ENCODE data around the gene FRS3. TPM values are rescaled to one million over a fixed set of nuclear protein-coding genes. Genes with fewer than 3 reads are reported as not detected.

The FRS3 gene
- total RNA-seq, 1 donor from 2014 or later = 7.6 TPM

- H3K36me3 Mint-ChIP-seq (ENCODE audit: insufficient read depth) = no peaks in the 10 kb centered on the region
- peaks cover 6% of the 10 kb centered on the region for H3K4me1 Mint-ChIP-seq (ENCODE audit: low read depth)
- no peak overlapping the region for H3K4me3 Mint-ChIP-seq (ENCODE audit: low read depth)
- H3K27ac Mint-ChIP-seq = no peak overlapping the region
- no peaks in the 10 kb centered on the region for H3K9me3 Mint-ChIP-seq (ENCODE audit: low read depth)
- no peak for TF ChIP-seq CTCF (IDR thresholded peaks at IDR 0.05; ENCODE audit: unreplicated experiment)
- no peak for DNase-seq (ENCODE audit: low spot score, unreplicated experiment)
- peaks cover 23% of the 10 kb centered on the region for H3K27me3 Mint-ChIP-seq
Measured at GRCh38 chr6:41727705-41728072, 52.0 kb downstream of the FRS3 start.

- Mint-ChIP-seq H3K36me3 (ENCODE audit: insufficient read depth) (no peaks in the 10 kb centered on the region), H3K27me3 (peaks cover 18% of the 10 kb centered on the region), H3K27ac (no peak overlapping the region), H3K4me3 (ENCODE audit: low read depth) (no peak overlapping the region), H3K4me1 (ENCODE audit: low read depth) (peaks cover 6% of the 10 kb centered on the region), H3K9me3 (ENCODE audit: low read depth) (no peaks in the 10 kb centered on the region)
- TF ChIP-seq CTCF (IDR thresholded peaks at IDR 0.05; ENCODE audit: unreplicated experiment) = no peak
- no peak for DNase-seq (ENCODE audit: low spot score, unreplicated experiment)
Measured at GRCh38 chr6:41726876-41727275, 52.8 kb downstream of the FRS3 start.

GRCh38 chr6:41724586-41725501 lies 54.9 kb downstream of the FRS3 start:
- no peak overlapping the region for H3K4me3 Mint-ChIP-seq (ENCODE audit: low read depth)
- H3K4me1 Mint-ChIP-seq (ENCODE audit: low read depth) = peaks cover 6% of the 10 kb centered on the region
- no peak for DNase-seq (ENCODE audit: low spot score, unreplicated experiment)
- no peak overlapping the region for H3K27ac Mint-ChIP-seq
- H3K27me3 Mint-ChIP-seq = peaks cover 7% of the 10 kb centered on the region
- H3K9me3 Mint-ChIP-seq (ENCODE audit: low read depth) = no peaks in the 10 kb centered on the region
- no peaks in the 10 kb centered on the region for H3K36me3 Mint-ChIP-seq (ENCODE audit: insufficient read depth)
- TF ChIP-seq CTCF (IDR thresholded peaks at IDR 0.05; ENCODE audit: unreplicated experiment) = no peak

GRCh38 chr6:41724228-41724580 lies 55.5 kb downstream of the FRS3 start:
- Mint-ChIP-seq H3K9me3 (ENCODE audit: low read depth) (no peaks in the 10 kb centered on the region), H3K27ac (no peak overlapping the region)

More at GRCh38 chr6:41724228-41724580, 55.5 kb downstream of the FRS3 start:
- H3K4me3 Mint-ChIP-seq (ENCODE audit: low read depth) = no peak overlapping the region
- no peaks in the 10 kb centered on the region for H3K36me3 Mint-ChIP-seq (ENCODE audit: insufficient read depth)
- TF ChIP-seq CTCF (IDR thresholded peaks at IDR 0.05; ENCODE audit: unreplicated experiment) = no peak
- no peak for DNase-seq (ENCODE audit: low spot score, unreplicated experiment)
- peaks cover 3% of the 10 kb centered on the region for H3K27me3 Mint-ChIP-seq
- H3K4me1 Mint-ChIP-seq (ENCODE audit: low read depth) = peaks cover 6% of the 10 kb centered on the region
